Superior temporal gyrus (tissue), 1 donor: ENCODE results near the gene VPS37C.
A peak's percentile ranks its signal among the peaks of the same experiment; 100 is the strongest.
"Not testable (repeated sequence)": the region's sequence is repeated elsewhere in the genome, so short reads cannot be mapped to it uniquely, and the experiment has no call there.

Source experiments
- DNase-seq: peaks from one replicate; pipeline ENCODE4 v3.0.0-alpha.2; 2016; ENCODE audit errors: extremely low spot score

The VPS37C gene

GRCh38 chr11:61174949-61175348, 13.7 kb upstream of the VPS37C start:
- DNase-seq, result no peak

- no peak for DNase-seq
These were observed 13.0 kb upstream of the VPS37C start for GRCh38 chr11:61174273-61174672.

GRCh38 chr11:61173456-61173855, 12.2 kb upstream of the VPS37C start:
- DNase-seq, result no peak

GRCh38 chr11:61172888-61173287, 11.7 kb upstream of the VPS37C start:
- no peak for DNase-seq

GRCh38 chr11:61172356-61172755, 11.1 kb upstream of the VPS37C start:
- DNase-seq, result no peak

- DNase-seq, result no peak
These were observed 10.7 kb upstream of the VPS37C start for GRCh38 chr11:61171907-61172306.

- DNase-seq, result no peak
These were observed 9.3 kb upstream of the VPS37C start for GRCh38 chr11:61170566-61170965.

- DNase-seq, result no peak
These were observed 7.6 kb upstream of the VPS37C start for GRCh38 chr11:61168800-61169199.

- no peak for DNase-seq
These were observed 6.9 kb upstream of the VPS37C start for GRCh38 chr11:61168042-61168688.

- not testable (repeated sequence) for DNase-seq
These were observed 5.1 kb upstream of the VPS37C start for GRCh38 chr11:61166331-61166730.

- DNase-seq, result not testable (repeated sequence)
These were observed 4.6 kb upstream of the VPS37C start for GRCh38 chr11:61165785-61166184.

- DNase-seq, result no peak
These were observed 3.6 kb upstream of the VPS37C start for GRCh38 chr11:61164606-61165424.

- no peak for DNase-seq
These were observed 2.7 kb upstream of the VPS37C start for GRCh38 chr11:61163714-61164605.

GRCh38 chr11:61163021-61163420, 1.8 kb upstream of the VPS37C start:
- DNase-seq, result no peak

GRCh38 chr11:61162092-61162941, 1.1 kb upstream of the VPS37C start:
- peak; percentile 75 for DNase-seq

GRCh38 chr11:61160487-61161189, 588 bp downstream of the VPS37C start:
- peak; percentile 25 for DNase-seq

- no peak for DNase-seq
These were observed 2.4 kb downstream of the VPS37C start for GRCh38 chr11:61158691-61159381.

- DNase-seq, result no peak
These were observed 3.5 kb downstream of the VPS37C start for GRCh38 chr11:61157743-61158142.

- DNase-seq, result no peak
These were observed 5.5 kb downstream of the VPS37C start for GRCh38 chr11:61155741-61156140.

GRCh38 chr11:61155312-61155711, 5.9 kb downstream of the VPS37C start:
- DNase-seq, result no peak
